A673 (cell line): Measurements from ENCODE around the gene CENPH. TPM values are rescaled to one million over a fixed set of nuclear protein-coding genes. Genes with fewer than 3 reads are reported as not detected.

Experiments
- BruUV-seq: library from RNA; stranded (reverse); fragments of 400-500 nt; replicated peaks from 2 replicates; lab custom pipeline; 2021; lab: Mats Ljungman, UMichigan
- CTCF ChIA-PET: fragments of 300-600 bp; sonication (Branson Sonifier 250); formaldehyde crosslinking; loops from one replicate; lab custom pipeline; 2022; ENCODE audit warnings: antibody characterized with exemption; lab: Charles Lee
- POLR2A ChIA-PET: fragments of 300-600 bp; sonication (Branson Sonifier 250); formaldehyde crosslinking; loops from one replicate; lab custom pipeline; 2022; ENCODE audit warnings: antibody characterized with exemption; ENCODE audit not compliant: low non-redundant PET; lab: Charles Lee
- DNase-seq: peaks from one replicate; pipeline ENCODE4 v3.0.0-alpha.2; 2015; ENCODE audit warnings: low spot score
- H3K27ac ChIP-seq: fragments of 200-600 bp; sonication (generic); 2 replicates; pipeline ENCODE4 v1.5.1; 2016; ENCODE audit warnings: mixed run types, low read depth, mild to moderate bottlenecking, mixed read lengths, antibody characterized with exemption, low read length; ENCODE audit not compliant: poor library complexity, severe bottlenecking
- H3K27me3 ChIP-seq: fragments of 200-600 bp; sonication (generic); replicated peaks from 2 replicates; pipeline ENCODE4 v1.6.1; 2017; ENCODE audit warnings: mixed run types, low read depth, mild to moderate bottlenecking, mixed read lengths, antibody characterized with exemption, low read length; ENCODE audit not compliant: insufficient read depth, poor library complexity
- H3K36me3 ChIP-seq: fragments of 200-600 bp; sonication (generic); 2 replicates; pipeline ENCODE4 v1.6.1; 2016; ENCODE audit warnings: mixed run types, mild to moderate bottlenecking, mixed read lengths, antibody characterized with exemption, low read length; ENCODE audit not compliant: insufficient read depth, poor library complexity, severe bottlenecking
- H3K4me1 ChIP-seq: fragments of 200-600 bp; sonication (generic); 2 replicates; pipeline ENCODE4 v1.6.1; 2017; ENCODE audit warnings: mixed run types, mild to moderate bottlenecking, mixed read lengths, antibody characterized with exemption, low read length; ENCODE audit not compliant: insufficient read depth, poor library complexity, severe bottlenecking
- H3K4me3 ChIP-seq: fragments of 200-600 bp; sonication (generic); 2 replicates; pipeline ENCODE4 v1.5.1; 2016; ENCODE audit warnings: low read depth, mixed run types, mild to moderate bottlenecking, mixed read lengths, low read length; ENCODE audit not compliant: poor library complexity, severe bottlenecking
- H3K9me3 ChIP-seq: fragments of 200-600 bp; sonication (generic); 2 replicates; pipeline ENCODE4 v1.6.1; 2016; ENCODE audit warnings: mixed run types, low read depth, mild to moderate bottlenecking, mixed read lengths, antibody characterized with exemption, low read length; ENCODE audit not compliant: poor library complexity, severe bottlenecking
- CTCF ChIP-seq: fragments of 300-800, 200-600 bp; sonication (generic); conservative IDR thresholded peaks from 2 replicates; pipeline ENCODE4 v1.5.1; 2017; ENCODE audit warnings: low read depth, mild to moderate bottlenecking, antibody characterized with exemption, low read length, moderate library complexity, mixed read lengths
- EZH2 ChIP-seq: fragments of 200-600 bp; sonication (generic); IDR thresholded peaks from 2 replicates; pipeline ENCODE4 v1.6.1; 2017; ENCODE audit warnings: borderline replicate concordance, low read depth, mild to moderate bottlenecking, mixed read lengths, antibody characterized with exemption, low read length; ENCODE audit not compliant: poor library complexity, severe bottlenecking
- intact Hi-C: fragments of 100-400 bp; cut with micrococcal nuclease; formaldehyde crosslinking; loops from one replicate; pipeline ENCODE4 v1.10.0; 2022; ENCODE audit not compliant: unreplicated experiment
- total RNA-seq: library from RNA; stranded (reverse); gene quantifications from 2 replicates; pipeline ENCODE4 v1.2.3, GENCODE V29; 2021

CENPH gene
- total RNA-seq, 1 experiment from 2014 or later, result 56.9 TPM

- Histone ChIP-seq H3K4me3 (no peak overlapping the region), H3K27ac (no peak overlapping the region), H3K9me3 (no peaks in the 10 kb centered on the region), H3K36me3 (peaks cover 10% of the 10 kb centered on the region), H3K4me1 (no peaks in the 10 kb centered on the region), H3K27me3 (no peaks in the 10 kb centered on the region)
- TF ChIP-seq EZH2 (no peak), CTCF (no peak)
- no TSS peak for BruUV-seq
- no peak for DNase-seq
- intact Hi-C loops, result no loop called here
- CTCF ChIA-PET, result no interaction called here
- POLR2A ChIA-PET, result no interaction called here
These were observed 2.0 kb upstream of the CENPH start for GRCh38 chr5:69187342-69187741.

- no peaks in the 10 kb centered on the region for H3K4me1 ChIP-seq
- no peak for DNase-seq
- H3K4me3 ChIP-seq, result peak overlapping the region; percentile 64
- peak overlapping the region; percentile 92 for H3K27ac ChIP-seq
- BruUV-seq, result TSS peak; percentile 95
- peaks cover 21% of the 10 kb centered on the region for H3K36me3 ChIP-seq
- intact Hi-C loops, result no loop called here
- TF ChIP-seq CTCF, result no peak
- no peak for TF ChIP-seq EZH2
- H3K27me3 ChIP-seq, result no peaks in the 10 kb centered on the region
- no peaks in the 10 kb centered on the region for H3K9me3 ChIP-seq
- ChIA-PET POLR2A (no interaction called here), CTCF (no interaction called here)
These were observed 597 bp upstream of the CENPH start for GRCh38 chr5:69188811-69189161.

- BruUV-seq, result no TSS peak
These were observed 13.1 kb downstream of the CENPH start for GRCh38 chr5:69202497-69202896.

More at GRCh38 chr5:69202497-69202896, 13.1 kb downstream of the CENPH start:
- TF ChIP-seq EZH2, result no peak
- no peak for TF ChIP-seq CTCF
- intact Hi-C loops, result no loop called here
- Histone ChIP-seq H3K4me3 (no peak overlapping the region), H3K9me3 (no peaks in the 10 kb centered on the region), H3K4me1 (no peaks in the 10 kb centered on the region), H3K27ac (no peak overlapping the region), H3K36me3 (peaks cover 64% of the 10 kb centered on the region), H3K27me3 (no peaks in the 10 kb centered on the region)
- ChIA-PET CTCF (no interaction called here), POLR2A (interaction anchor here (0.7 kb wide), 1 partner anchor 997 kb away, joined by 3 read pairs; no protein-coding TSS in a partner anchor)
- DNase-seq, result no peak
